Right lobe of liver (tissue), 6 donors: ENCODE measurements around the gene ARHGEF16. TPM values are rescaled to one million over a fixed set of nuclear protein-coding genes. Genes with fewer than 3 reads are reported as not detected.

Experiments used
- ATAC-seq, 4 donors: fragments of 200-7000 bp; cut with Tn5 transposase; one replicate each; pipeline ENCODE4 v1.9.1; 2020; ENCODE audit warnings: mild to moderate bottlenecking in 4 of 4, moderate library complexity in 4 of 4
- DNase-seq, 3 donors: peaks; one replicate each; pipeline ENCODE4 v3.0.0-alpha.2; 2020
- H3K27ac ChIP-seq, 3 donors: fragments of 200-600 bp; one replicate each; pipeline ENCODE4 v1.8.0; 2022
- H3K27me3 ChIP-seq, 2 donors: fragments of 200-600 bp; one replicate each; pipeline ENCODE4 v1.8.0; 2022
- H3K36me3 ChIP-seq, 4 donors: fragments of 200-600 bp; sonication (generic) in 1 of 4; one replicate each; pipeline versions ENCODE4 v1.5.1 to v1.8.0; 2017 to 2022; ENCODE audit warnings: control low read depth in 1 of 4
- H3K4me1 ChIP-seq, 4 donors: fragments of 200-600 bp; sonication (generic) in 1 of 4; one replicate each; pipeline versions ENCODE4 v1.5.1 to v1.8.0; 2017 to 2022; ENCODE audit warnings: control low read depth in 1 of 4
- H3K4me3 ChIP-seq, 3 donors: fragments of 200-600 bp; one replicate each; pipeline ENCODE4 v1.8.0; 2022
- H3K9me3 ChIP-seq, 4 donors: fragments of 200-600 bp; sonication (generic) in 1 of 4; one replicate each; pipeline versions ENCODE4 v1.5.1 to v1.8.0; 2017 to 2022; ENCODE audit warnings: control low read depth in 1 of 4
- CTCF ChIP-seq, 4 donors: fragments of 200-600 bp in 3 of 4; fragments of 450-650 bp in 1 of 4; IDR thresholded peaks; one replicate each; pipeline versions ENCODE4 v1.5.1 to v1.8.0; 2016 to 2022; ENCODE audit warnings: antibody characterized with exemption in 4 of 4, mild to moderate bottlenecking in 2 of 4
- POLR2A ChIP-seq: fragments of 450-650 bp; IDR thresholded peaks from one replicate; pipeline ENCODE4 v1.6.1; 2017; ENCODE audit warnings: antibody characterized with exemption, mild to moderate bottlenecking
- WGBS: methylation state at CpG from one replicate; pipeline ENCODE4 v1.1.6; 2018; ENCODE audit warnings: low coverage, low lambda C conversion rate; ENCODE audit not compliant: insufficient coverage; ENCODE audit errors: missing lambda C conversion rate; 5-methylcytosine and 5-hydroxymethylcytosine counted together
- intact Hi-C, 2 donors: fragments of 100-400 bp; cut with DNase I; formaldehyde crosslinking; loops; one replicate each; pipeline versions ENCODE4 v1.11.2 to v1.14.1; 2022
- total RNA-seq, 6 experiments: library from RNA; depleted of rRNA in 2 of 6; stranded (reverse); fragments of >200 nt in 2 of 6; fragmentation: NEBNext Ultra II Directional in 3 of 6; extraction: Animal tissue kit (Norgen Biotek cat#: 25700) in 3 of 6; gene quantifications; one replicate each; pipeline versions ENCODE4 v1.1.0 to v1.2.4, GENCODE V29; 2016 to 2023
- donor health status: DM: no; HTN: yes; CAD: no.
- donor health status: DM: no; HTN: no; CAD: no.
- donor health status: DM: no; HTN: no; CAD: no.
- donor health status: DM: no; HTN: yes; CAD: no.
- donor health status: DM: no; HTN: yes; CAD: no.

Gene ARHGEF16
- total RNA-seq, 6 experiments from 2014 or later: 2.1 to 16.3 (median 7.5) TPM

- Histone ChIP-seq H3K27me3 (no peaks in the 10 kb centered on the region), H3K4me3 (no peak overlapping the region), H3K27ac (no peak overlapping the region), H3K36me3 (no peaks in the 10 kb centered on the region), H3K4me1 (no peaks in the 10 kb centered on the region), H3K9me3 (no peaks in the 10 kb centered on the region)
- intact Hi-C loops: no loop called here
- TF ChIP-seq POLR2A (no peak), CTCF (IDR thresholded peaks at IDR 0.05) (no peak)
- ATAC-seq: no peak
- WGBS: 80% methylated on average over 6 of the region's 8 CpGs
- DNase-seq: no peak
Observed at GRCh38 chr1:3518756-3519155, 64.3 kb downstream of the ARHGEF16 start.

- ATAC-seq (no peak), DNase-seq (no peak)
- intact Hi-C loops: no loop called here
- Histone ChIP-seq H3K4me3 (no peak overlapping the region), H3K4me1 (no peaks in the 10 kb centered on the region), H3K27ac (no peak overlapping the region), H3K27me3 (no peaks in the 10 kb centered on the region), H3K36me3 (no peaks in the 10 kb centered on the region), H3K9me3 (no peaks in the 10 kb centered on the region)
- TF ChIP-seq CTCF (IDR thresholded peaks at IDR 0.05): no peak
- no peak for TF ChIP-seq POLR2A
- no CpG with 5 or more reads among the region's 27 CpGs for WGBS
Observed at GRCh38 chr1:3519301-3519885, 64.9 kb downstream of the ARHGEF16 start.

GRCh38 chr1:3520419-3521378 lies 66.2 kb downstream of the ARHGEF16 start:
- TF ChIP-seq POLR2A (no peak), CTCF (IDR thresholded peaks at IDR 0.05) (no peak)
- ATAC-seq: no peak
- no CpG with 5 or more reads among the region's 24 CpGs for WGBS
- DNase-seq: no peak
- intact Hi-C loops: no loop called here
- Histone ChIP-seq H3K9me3 (no peaks in the 10 kb centered on the region), H3K4me3 (no peak overlapping the region), H3K4me1 (no peaks in the 10 kb centered on the region), H3K36me3 (no peaks in the 10 kb centered on the region), H3K27me3 (no peaks in the 10 kb centered on the region), H3K27ac (no peak overlapping the region)

- no peak for DNase-seq
- H3K36me3 ChIP-seq: no peaks in the 10 kb centered on the region
- TF ChIP-seq POLR2A: no peak
- TF ChIP-seq CTCF (IDR thresholded peaks at IDR 0.05): no peak
- no peak overlapping the region for H3K27ac ChIP-seq
- intact Hi-C loops: no loop called here
- no peaks in the 10 kb centered on the region for H3K9me3 ChIP-seq
- no peaks in the 10 kb centered on the region for H3K27me3 ChIP-seq
- no peak overlapping the region for H3K4me3 ChIP-seq
- H3K4me1 ChIP-seq: no peaks in the 10 kb centered on the region
- WGBS: no CpG with 5 or more reads among the region's 16 CpGs
- ATAC-seq: no peak
Observed at GRCh38 chr1:3521426-3521825, 67.0 kb downstream of the ARHGEF16 start.
